Endothelial cell of umbilical vein (primary cell): Measurements from ENCODE around the gene PARD6G. TPM values are rescaled to one million over a fixed set of nuclear protein-coding genes. Genes with fewer than 3 reads are reported as not detected.

ENCODE experiments used
- BruUV-seq: library from RNA; stranded (reverse); fragments of 400-500 nt; replicated peaks from 2 replicates; lab custom pipeline; 2021; lab: Mats Ljungman, UMichigan
- CTCF ChIA-PET: fragments of 300-600, 350-600 bp; sonication (Branson Sonifier 250); formaldehyde crosslinking; loops from one replicate; lab custom pipeline; 2021; ENCODE audit warnings: antibody characterized with exemption, inconsistent platforms; lab: Charles Lee
- POLR2A ChIA-PET: fragments of 300-600, 350-600 bp; sonication (Branson Sonifier 250); formaldehyde crosslinking; loops from one replicate; lab custom pipeline; 2021; ENCODE audit warnings: antibody characterized with exemption, inconsistent platforms; lab: Charles Lee
- DNase-seq: peaks from one replicate; pipeline ENCODE4 v3.0.0-alpha.2; 2011; ENCODE audit warnings: low read depth, low spot score
- FAIRE-seq: peaks from 2 replicates; lab custom pipeline; 2011; peaks lifted over from hg19 to GRCh38; lab: Jason Lieb, UNC
- H2AFZ ChIP-seq: 2 replicates; pipeline ENCODE4 v1.6.0; 2012; ENCODE audit warnings: low read depth, low read length, control low read depth, inconsistent platforms
- H3K27ac ChIP-seq: 2 replicates; pipeline ENCODE4 v1.5.1; 2011; ENCODE audit warnings: low read depth, mild to moderate bottlenecking, control low read depth, low read length, moderate library complexity; ENCODE audit not compliant: insufficient read depth
- H3K27me3 ChIP-seq, 2 experiments: 2 replicates each; pipeline versions ENCODE4 v1.6.0 to v1.6.1; 2011; ENCODE audit warnings: low read length in 2 of 2, mixed read lengths in 1 of 2; ENCODE audit not compliant: control insufficient read depth in 2 of 2, insufficient read depth in 2 of 2
- H3K36me3 ChIP-seq, 2 experiments: 2 replicates in 1 of 2; 3 replicates in 1 of 2; pipeline ENCODE4 v1.5.1; 2011; ENCODE audit warnings: low read length in 2 of 2, mild to moderate bottlenecking in 1 of 2, moderate library complexity in 1 of 2; ENCODE audit not compliant: control insufficient read depth in 2 of 2, insufficient read depth in 2 of 2; ENCODE audit errors: extremely low read depth in 1 of 2
- H3K4me1 ChIP-seq: 3 replicates; pipeline ENCODE4 v1.5.1; 2011; ENCODE audit warnings: mild to moderate bottlenecking, low read length; ENCODE audit not compliant: control insufficient read depth, insufficient read depth; ENCODE audit errors: extremely low read depth
- H3K4me2 ChIP-seq: 2 replicates; pipeline ENCODE4 v1.6.1; 2011; ENCODE audit warnings: low read length, control low read depth, mixed read lengths; ENCODE audit not compliant: insufficient read depth
- H3K4me3 ChIP-seq, 3 experiments: fragments of 200-600 bp in 1 of 3; sonication (generic), shearing (Covaris generic) in 1 of 3; replicated peaks in 1 of 3; 2 replicates each; pipeline ENCODE4 v1.5.1; 2011 to 2016; ENCODE audit warnings: control low read depth in 3 of 3, low read length in 3 of 3, mild to moderate bottlenecking in 2 of 3, inconsistent platforms in 1 of 3, low read depth in 1 of 3, moderate library complexity in 1 of 3; ENCODE audit not compliant: insufficient read depth in 1 of 3
- H3K79me2 ChIP-seq: 2 replicates; pipeline ENCODE4 v1.6.0; 2012; ENCODE audit warnings: low read length, inconsistent platforms; ENCODE audit not compliant: control insufficient read depth, insufficient read depth
- H3K9ac ChIP-seq: replicated peaks from 2 replicates; pipeline ENCODE3; 2011; ENCODE audit warnings: low read length, control low read depth; ENCODE audit not compliant: insufficient read depth; ENCODE audit errors: extremely low read depth
- H3K9me1 ChIP-seq: replicated peaks from 3 replicates; pipeline ENCODE4 v1.6.0; 2011; ENCODE audit warnings: mild to moderate bottlenecking, low read length; ENCODE audit not compliant: control insufficient read depth, insufficient read depth; ENCODE audit errors: extremely low read depth
- H3K9me3 ChIP-seq: replicated peaks from 2 replicates; pipeline ENCODE4 v1.5.1; 2012; ENCODE audit warnings: low read length, inconsistent platforms; ENCODE audit not compliant: control insufficient read depth, insufficient read depth
- H4K20me1 ChIP-seq: replicated peaks from 2 replicates; pipeline ENCODE3; 2011; ENCODE audit warnings: mild to moderate bottlenecking, low read length; ENCODE audit not compliant: control insufficient read depth, insufficient read depth; ENCODE audit errors: extremely low read depth
- CTCF ChIP-seq, 2 donors: IDR thresholded peaks; 1 replicate in 1 of 2; 2 replicates in 1 of 2; pipeline ENCODE4 v1.5.1; 2011; ENCODE audit warnings: low read length in 2 of 2, mild to moderate bottlenecking in 2 of 2, moderate library complexity in 2 of 2, control low read depth in 1 of 2, inconsistent platforms in 1 of 2, low read depth in 1 of 2; ENCODE audit not compliant: insufficient read depth in 1 of 2; ENCODE audit errors: extremely low read depth in 1 of 2
- EZH2 ChIP-seq: IDR thresholded peaks from 2 replicates; pipeline ENCODE4 v1.6.1; 2012; ENCODE audit warnings: borderline replicate concordance, low read depth, mild to moderate bottlenecking, moderate library complexity, low read length, inconsistent platforms; ENCODE audit not compliant: severe bottlenecking
- FOS ChIP-seq: IDR thresholded peaks from 2 replicates; pipeline ENCODE4 v1.6.1; 2011; ENCODE audit warnings: mild to moderate bottlenecking, low read length, moderate library complexity, borderline replicate concordance; ENCODE audit not compliant: insufficient read depth
- GATA2 ChIP-seq: IDR thresholded peaks from 2 replicates; pipeline ENCODE4 v1.7.0; 2011; ENCODE audit warnings: low read depth, mild to moderate bottlenecking, moderate library complexity, mixed read lengths, low read length; ENCODE audit not compliant: insufficient read length, insufficient read depth
- JUN ChIP-seq: IDR thresholded peaks from 2 replicates; pipeline ENCODE4 v1.6.1; 2011; ENCODE audit warnings: borderline replicate concordance, low read depth; ENCODE audit not compliant: insufficient read length, insufficient read depth
- MYC ChIP-seq: IDR thresholded peaks from one replicate; pipeline ENCODE4 v1.6.1; 2011; ENCODE audit warnings: mild to moderate bottlenecking, low read depth, low read length
- POLR2A ChIP-seq: IDR thresholded peaks from 2 replicates; pipeline ENCODE4 v1.6.1; 2012; ENCODE audit warnings: low read depth, mild to moderate bottlenecking, control low read depth, low read length
- POLR2AphosphoS5 ChIP-seq: IDR thresholded peaks from 2 replicates; pipeline ENCODE4 v1.6.1; 2012; ENCODE audit warnings: low read depth, mild to moderate bottlenecking, control low read depth, low read length, moderate library complexity; ENCODE audit not compliant: insufficient read depth
- dilution Hi-C: fragments of 300-500 bp; cut with MboI; formaldehyde crosslinking; loops from one replicate; pipeline ENCODE4 v1.15.0; 2019; ENCODE audit warnings: low sequenced_read_pairs; ENCODE audit not compliant: extremely low pct_ligation_motif_present
- intact Hi-C: fragments of 100-400 bp; cut with micrococcal nuclease; formaldehyde crosslinking; loops from one replicate; pipeline ENCODE4 v1.10.0; 2022
- polyA plus RNA-seq, 4 experiments: library from polyadenylated mRNA; depleted of rRNA in 3 of 4; stranded (reverse) in 3 of 4; unstranded in 1 of 4; fragments of >200 nt; gene quantifications; 2 replicates each; pipeline versions ENCODE4 v1.2.1 to v1.2.3, GENCODE V29; 2011 to 2012; ENCODE audit warnings: missing spikeins in 1 of 4
- total RNA-seq: library from RNA; stranded (reverse); gene quantifications from 2 replicates; pipeline ENCODE4 v1.2.3, GENCODE V29; 2021
- TF ChIP-seq, protein P1 (sequence below): IDR thresholded peaks from 2 replicates; pipeline ENCODE4 v1.6.1; 2011; ENCODE audit not compliant: insufficient read depth, insufficient read length

Gene PARD6G
- total and polyA plus RNA-seq, 2 donors (not counting 3 experiments of a cell fraction or from before 2014, with no cell fraction given), result 1.2 to 1.8 TPM

DNA sequence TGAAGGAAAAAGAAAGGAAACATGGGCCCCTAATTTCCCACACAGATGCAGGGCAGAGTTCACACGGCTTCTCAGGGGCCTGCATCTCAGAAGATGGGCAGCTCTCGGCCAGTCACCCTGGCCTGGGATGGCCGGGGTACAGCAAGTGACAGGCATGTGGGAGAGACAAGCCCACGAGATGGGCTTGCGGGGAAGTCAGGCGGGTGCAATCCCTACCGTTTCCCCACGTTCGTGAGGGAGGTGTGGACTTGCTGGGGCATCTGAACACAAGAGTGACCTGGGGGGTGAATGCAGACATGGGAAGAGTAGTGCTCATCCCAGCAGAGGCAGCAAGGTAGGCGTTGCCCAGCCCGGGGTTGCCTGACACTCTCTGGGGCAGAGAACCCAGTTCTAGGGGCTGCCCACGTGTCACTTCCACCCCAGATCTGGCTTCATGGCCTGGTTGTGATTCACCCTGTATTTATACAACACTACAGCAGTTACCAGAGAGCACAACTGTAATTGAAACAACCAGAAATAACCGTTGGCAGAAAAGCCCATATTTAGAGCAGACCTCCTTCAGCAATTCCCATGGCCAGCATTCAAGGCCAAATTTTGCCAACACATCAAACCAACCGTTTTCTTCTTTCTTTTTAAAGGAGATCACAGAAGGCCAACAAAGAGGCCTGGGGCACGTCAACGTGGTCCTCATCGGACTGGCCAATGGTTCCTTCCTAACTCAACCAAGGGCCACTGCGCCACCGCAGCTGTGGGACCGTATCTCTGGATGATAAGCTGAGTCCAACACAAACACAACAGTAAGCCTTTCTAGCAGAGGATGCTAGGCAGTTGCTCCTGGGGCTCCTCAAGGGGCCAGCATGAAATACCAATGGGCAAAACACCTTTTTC, 58.4 kb downstream of the PARD6G start:
- Histone ChIP-seq H4K20me1 (no peaks in the 10 kb centered on the region), H3K4me2 (no peak overlapping the region), H3K79me2 (no peaks in the 10 kb centered on the region), H2AFZ (no peak overlapping the region), H3K27ac (no peak overlapping the region), H3K36me3 (no peaks in the 10 kb centered on the region), H3K9me1 (no peaks in the 10 kb centered on the region), H3K4me3 (no peak overlapping the region), H3K9ac (no peak overlapping the region), H3K27me3 (no peaks in the 10 kb centered on the region), H3K4me1 (no peaks in the 10 kb centered on the region), H3K9me3 (no peaks in the 10 kb centered on the region)
- dilution Hi-C loops, result no loop called here
- intact Hi-C loops, result no loop called here
- DNase-seq (no peak), FAIRE-seq (no peak)
- TF ChIP-seq EZH2, result no peak
- ChIA-PET POLR2A (no interaction called here), CTCF (interaction anchor here (1.0 kb wide), 1 partner anchor 18 kb away, joined by 3 read pairs; no protein-coding TSS in a partner anchor)
- no TSS peak for BruUV-seq

GRCh38 chr18:80187956-80188642, 59.2 kb downstream of the PARD6G start:
- H3K4me1 ChIP-seq, result no peaks in the 10 kb centered on the region
- H3K27ac ChIP-seq, result no peak overlapping the region
- H3K9me3 ChIP-seq, result no peaks in the 10 kb centered on the region
- BruUV-seq, result no TSS peak
- H3K4me2 ChIP-seq, result no peak overlapping the region
- no peaks in the 10 kb centered on the region for H3K27me3 ChIP-seq
- no peak overlapping the region for H3K9ac ChIP-seq
- intact Hi-C loops (no loop called here), dilution Hi-C loops (no loop called here)
- DNase-seq (no peak), FAIRE-seq (no peak)
- ChIA-PET CTCF (no interaction called here), POLR2A (no interaction called here)
- H3K36me3 ChIP-seq, result no peaks in the 10 kb centered on the region
- TF ChIP-seq JUN (no peak), MYC (no peak), EZH2 (no peak), POLR2AphosphoS5 (no peak), GATA2 (no peak), FOS (no peak), POLR2A (no peak), CTCF (IDR thresholded peaks at IDR 0.05; ENCODE audit: extremely low read depth in 1 of 2, insufficient read depth in 1 of 2, low read depth in 1 of 2, low read length in 2 of 2) (no peak)
- TF ChIP-seq, protein P1, sequence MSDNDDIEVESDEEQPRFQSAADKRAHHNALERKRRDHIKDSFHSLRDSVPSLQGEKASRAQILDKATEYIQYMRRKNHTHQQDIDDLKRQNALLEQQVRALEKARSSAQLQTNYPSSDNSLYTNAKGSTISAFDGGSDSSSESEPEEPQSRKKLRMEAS, result no peak
- no peak overlapping the region for H3K4me3 ChIP-seq
- H3K79me2 ChIP-seq, result no peaks in the 10 kb centered on the region
- H4K20me1 ChIP-seq, result no peaks in the 10 kb centered on the region
- no peak overlapping the region for H2AFZ ChIP-seq
- H3K9me1 ChIP-seq, result no peaks in the 10 kb centered on the region
